HuH-7.5 (cell line): ENCODE measurements around the gene ZBTB46.

Experiments
- DNase-seq: peaks from one replicate; pipeline ENCODE4 v3.0.0; 2011; ENCODE audit warnings: low spot score

The ZBTB46 gene

GRCh38 chr20:63767886-63768285, 63.2 kb downstream of the ZBTB46 start:
- DNase-seq, result no peak

DNA sequence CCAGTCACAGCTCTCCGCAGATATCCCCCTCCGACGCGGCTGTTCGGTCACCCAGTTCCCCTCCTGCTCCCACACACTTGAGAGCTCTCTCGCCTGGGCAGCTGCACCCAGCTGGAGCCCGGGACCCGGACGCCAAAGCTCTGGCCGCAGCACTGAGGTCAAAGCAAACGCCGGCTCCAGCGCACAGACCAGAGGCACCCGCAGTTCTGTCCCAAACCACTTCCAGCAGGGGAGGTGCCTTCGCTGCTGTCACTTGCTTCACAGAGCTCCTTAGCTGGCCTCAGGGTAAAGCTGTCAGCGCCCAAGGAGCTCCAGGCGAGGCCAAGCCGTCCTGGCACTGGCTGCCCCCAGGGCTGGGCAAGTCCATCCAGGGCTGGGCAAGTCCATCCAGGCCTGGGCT, 63.6 kb downstream of the ZBTB46 start:
- no peak for DNase-seq

- DNase-seq, result no peak
Measured at GRCh38 chr20:63766695-63767426, 64.2 kb downstream of the ZBTB46 start.

DNA sequence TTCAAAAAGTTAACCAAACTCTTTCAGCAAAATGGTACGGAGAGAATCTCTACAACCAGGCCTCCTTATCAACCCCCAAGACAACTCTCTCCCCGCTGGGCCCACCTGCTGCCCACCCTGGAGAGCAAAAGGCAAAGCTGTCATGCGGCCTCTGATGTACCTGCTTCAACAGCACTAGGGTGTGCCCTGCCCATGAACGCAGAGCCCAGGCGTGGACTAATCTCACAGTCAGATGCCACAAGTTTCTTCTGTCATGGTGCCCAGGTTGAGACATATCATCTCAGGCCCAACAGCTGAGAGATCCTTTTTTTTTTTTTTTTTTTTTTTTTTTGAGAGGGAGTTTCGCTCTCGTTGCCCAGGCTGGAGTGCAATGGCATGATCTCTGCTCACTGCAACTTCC, 65.2 kb downstream of the ZBTB46 start:
- DNase-seq, result no peak

GRCh38 chr20:63765082-63765873, 65.8 kb downstream of the ZBTB46 start:
- DNase-seq, result no peak

DNA sequence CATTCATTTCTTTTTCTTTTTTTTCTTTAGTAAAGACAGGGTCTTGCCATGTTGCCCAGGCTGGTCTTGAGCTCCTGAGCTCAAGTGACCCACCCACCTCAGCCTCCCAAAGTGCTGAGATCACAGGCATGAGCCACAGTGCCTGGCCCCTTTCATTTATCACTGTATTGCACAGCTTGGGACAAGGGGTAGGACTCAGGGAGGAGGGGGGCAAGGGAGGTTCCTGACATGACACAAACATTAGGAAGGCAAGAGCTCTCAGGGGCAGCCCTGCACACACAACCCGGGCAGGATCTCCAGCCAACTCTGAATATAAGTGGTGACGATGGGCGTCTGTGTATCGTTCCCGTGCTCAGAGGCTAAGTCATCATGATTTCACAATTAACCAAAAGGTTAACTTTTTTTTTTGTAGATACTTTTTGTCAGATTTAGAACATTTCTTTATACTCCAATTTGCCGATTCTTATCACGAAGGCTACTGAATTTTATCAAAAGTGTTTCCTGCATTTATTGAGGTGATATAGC, 71.6 kb downstream of the ZBTB46 start:
- no peak for DNase-seq

DNA sequence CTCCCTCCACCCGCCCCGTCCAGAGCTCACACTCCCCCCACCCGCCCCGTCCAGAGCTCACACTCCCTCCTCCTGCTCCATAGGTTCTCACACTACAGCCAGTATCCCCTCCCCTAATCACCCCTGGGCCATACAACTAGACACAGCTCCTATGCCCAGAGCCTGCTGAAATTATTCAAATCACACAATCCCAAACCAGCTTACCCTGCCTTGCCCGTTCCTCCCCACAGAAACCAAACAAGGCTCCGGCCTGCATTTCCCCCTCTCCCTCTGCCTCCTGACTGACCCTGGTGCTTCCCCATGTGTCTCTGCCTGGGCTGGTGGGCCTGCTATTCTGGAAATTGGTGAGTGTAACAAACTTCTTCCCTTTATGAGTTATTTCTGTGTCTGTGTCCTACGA, 72.9 kb downstream of the ZBTB46 start:
- no peak for DNase-seq

DNA sequence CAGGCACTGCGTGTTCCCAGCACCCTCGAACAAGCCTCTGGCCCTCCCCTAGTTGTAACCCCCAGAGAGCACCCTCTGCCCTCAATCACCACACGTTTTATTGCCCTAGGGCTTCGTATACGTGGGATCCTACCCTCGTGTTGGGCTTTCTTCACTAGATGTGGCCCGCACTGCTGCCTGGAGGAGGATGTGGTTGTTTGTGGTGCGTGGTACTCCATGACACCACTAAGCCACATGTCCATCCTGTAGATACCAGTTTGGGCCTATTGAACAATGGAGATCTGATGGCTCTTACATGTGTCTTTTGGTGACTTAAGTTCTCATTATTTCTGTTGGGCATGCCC, 74.4 kb downstream of the ZBTB46 start:
- no peak for DNase-seq

DNA sequence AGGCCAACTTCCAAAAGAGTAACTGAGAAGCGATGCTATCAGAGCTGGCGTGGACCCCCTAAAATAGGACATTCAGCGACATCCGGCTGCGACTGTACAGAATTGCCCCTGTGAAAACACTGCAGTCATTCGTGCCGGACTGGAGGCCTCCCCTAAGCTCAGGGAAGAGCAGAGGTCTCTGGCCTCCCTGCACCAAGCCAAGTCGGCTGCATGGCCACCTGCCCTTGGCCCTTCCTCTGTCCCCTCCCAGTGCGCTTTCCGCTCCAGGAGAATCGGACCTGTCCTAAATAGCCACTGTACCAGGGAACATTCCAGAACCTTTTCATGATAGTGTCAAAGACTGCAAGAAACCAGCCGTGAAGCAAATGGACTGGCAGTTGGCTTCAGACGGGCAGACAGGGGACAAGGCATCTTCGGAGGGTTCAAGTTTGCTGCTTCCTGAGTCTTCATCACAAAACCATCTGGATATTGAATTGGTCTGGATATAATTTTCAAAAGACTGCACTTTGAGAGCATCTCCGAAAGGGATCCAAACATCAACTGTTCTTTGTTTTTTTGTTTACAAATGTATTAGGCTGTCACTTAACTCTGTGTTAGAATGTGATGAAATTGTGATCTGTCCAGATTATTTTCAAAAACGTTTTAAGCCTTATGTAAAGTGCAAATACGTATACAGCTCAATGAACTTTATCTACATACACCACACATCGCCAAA, 75.0 kb downstream of the ZBTB46 start:
- no peak for DNase-seq

DNA sequence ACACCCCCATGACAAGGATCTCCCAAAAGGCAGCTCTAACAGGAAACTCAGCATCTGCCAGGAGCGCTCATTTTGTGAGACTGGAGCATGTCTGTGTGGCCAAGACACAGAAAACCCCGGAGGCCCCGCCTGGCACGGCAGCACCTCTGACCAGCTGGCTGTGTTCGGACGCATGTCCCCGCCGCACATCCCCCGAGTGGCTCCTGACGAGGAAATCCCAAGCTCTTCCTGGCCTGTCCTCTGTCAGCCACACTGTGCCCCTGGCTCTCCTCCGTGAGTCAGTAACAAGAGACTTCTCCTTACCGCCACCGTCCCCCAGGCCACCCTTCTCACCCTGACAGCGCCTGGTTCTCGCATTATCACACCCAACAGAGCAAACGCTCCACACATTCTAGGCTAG, 77.1 kb downstream of the ZBTB46 start:
- no peak for DNase-seq

DNA sequence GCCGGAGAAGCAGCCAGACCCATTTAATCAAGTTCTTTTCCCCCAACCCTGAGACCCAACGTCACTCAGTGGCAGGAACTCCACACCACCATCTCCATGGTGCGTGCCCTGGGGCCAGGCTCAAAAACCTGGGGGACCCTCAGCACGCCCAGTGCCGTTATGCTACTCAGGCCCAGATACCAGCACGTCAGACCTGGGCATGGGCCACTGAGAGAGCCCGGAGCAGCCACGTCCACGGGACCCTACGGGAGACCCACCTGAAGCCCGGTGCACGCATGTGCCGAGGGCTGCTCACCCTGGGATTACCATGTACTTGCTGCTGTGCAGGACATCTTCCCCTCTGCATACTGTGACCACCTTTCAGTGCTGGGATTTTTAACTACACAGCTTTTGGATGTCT, 77.7 kb downstream of the ZBTB46 start:
- no peak for DNase-seq

- no peak for DNase-seq
Measured at GRCh38 chr20:63752411-63753101, 78.5 kb downstream of the ZBTB46 start.

DNA sequence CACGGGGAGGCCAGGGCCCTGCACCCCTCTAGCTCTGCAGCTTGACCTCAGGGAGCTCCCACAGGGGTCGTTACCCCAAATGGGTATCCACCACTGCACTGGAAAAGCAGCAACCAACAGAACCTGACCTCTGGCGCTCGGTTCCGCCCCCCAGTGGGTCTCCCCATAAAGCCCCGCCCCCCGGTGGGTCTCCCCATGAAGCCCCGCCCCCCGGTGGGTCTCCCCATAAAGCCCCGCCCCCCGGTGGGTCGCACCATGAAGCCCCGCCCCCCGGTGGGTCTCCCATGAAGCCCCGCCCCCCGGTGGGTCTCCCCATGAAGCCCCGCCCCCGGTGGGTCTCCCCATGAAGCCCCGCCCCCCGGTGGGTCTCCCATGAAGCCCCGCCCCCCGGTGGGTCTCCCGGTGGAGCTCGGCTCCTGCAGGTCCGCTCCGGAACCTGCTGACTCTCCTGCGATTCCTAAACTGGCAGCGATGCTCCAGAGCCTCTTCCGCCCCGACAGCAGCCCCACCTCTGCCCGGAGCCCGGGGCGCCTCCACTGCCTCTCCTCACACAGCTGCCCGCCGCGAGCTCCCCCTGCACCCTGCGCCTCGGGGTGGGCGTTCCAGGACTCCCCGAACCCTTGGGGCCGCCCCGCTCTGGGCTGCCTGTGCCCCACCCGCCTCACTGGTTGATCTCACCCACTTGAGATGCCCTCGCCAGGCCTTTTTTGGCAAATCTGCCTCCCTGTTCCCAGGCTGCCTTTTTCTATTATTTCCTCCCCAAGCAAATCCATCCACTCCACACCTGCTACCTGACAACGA, 79.4 kb downstream of the ZBTB46 start:
- DNase-seq, result no peak

GRCh38 chr20:63750807-63751470, 80.1 kb downstream of the ZBTB46 start:
- DNase-seq, result no peak

- no peak for DNase-seq
Measured at GRCh38 chr20:63749597-63750508, 81.2 kb downstream of the ZBTB46 start.

- DNase-seq, result no peak
Measured at GRCh38 chr20:63748934-63749270, 82.2 kb downstream of the ZBTB46 start.

DNA sequence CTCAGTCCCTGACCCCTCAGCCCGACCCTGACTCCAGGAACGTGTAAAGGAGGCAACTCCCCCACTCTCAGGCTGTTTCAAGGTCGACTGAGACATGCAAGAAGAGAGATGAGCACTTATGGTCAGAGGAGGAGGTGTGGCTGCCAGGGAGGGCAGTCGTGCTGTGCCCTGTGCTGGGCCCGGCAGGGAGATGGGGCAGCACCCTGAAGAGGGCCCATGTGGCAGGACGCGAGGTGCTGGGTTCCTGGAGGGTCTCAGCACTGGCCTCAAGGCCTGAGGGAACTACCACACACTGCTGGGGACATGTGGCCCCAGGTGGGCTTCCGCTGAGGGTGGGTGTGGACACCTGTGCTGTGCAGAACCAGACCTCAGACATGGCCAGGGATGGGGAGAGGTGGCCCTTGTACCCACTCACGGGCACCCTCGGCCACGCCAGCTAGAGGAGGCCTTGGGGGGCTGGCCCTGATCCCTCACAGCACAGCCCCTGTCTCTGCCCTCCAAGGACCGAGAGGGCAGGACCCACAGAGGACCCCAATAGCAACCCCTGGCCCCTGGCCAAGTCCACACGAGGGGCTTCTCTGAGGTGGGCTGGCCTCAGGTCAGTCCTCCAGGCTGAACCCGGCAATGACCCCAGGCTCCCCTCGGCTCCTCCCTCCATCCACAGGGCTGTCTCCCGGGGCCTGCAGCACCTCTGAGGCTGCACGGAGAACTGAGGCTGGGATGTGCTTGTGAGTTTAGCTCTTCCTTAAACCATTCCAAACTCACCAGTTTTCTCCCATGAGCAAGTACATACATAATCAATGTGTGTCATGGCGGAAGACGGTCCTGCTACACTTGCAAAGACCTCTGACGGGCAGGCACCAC, 82.8 kb downstream of the ZBTB46 start:
- peak; percentile 22 for DNase-seq

- peak; percentile 29 for DNase-seq
Measured at GRCh38 chr20:63747622-63748069, 83.4 kb downstream of the ZBTB46 start.
